ENCODE data around the gene STK16. TPM values are rescaled to one million over a fixed set of nuclear protein-coding genes. Genes with fewer than 3 reads are reported as not detected.
A peak's percentile ranks its signal among the peaks of the same experiment; 100 is the strongest.

Gene STK16
- total RNA-seq, 1 experiment from 2014 or later = 21.6 TPM

- Histone ChIP-seq H2BK120ac (ENCODE audit: low read depth, low read length, poor library complexity, severe bottlenecking) (no peak overlapping the region), H3K14ac (ENCODE audit: insufficient read depth, low read length) (no peak overlapping the region), H3K9me3 (ENCODE audit: control insufficient read depth, low read depth, low read length) (no peaks in the 10 kb centered on the region), H4K91ac (ENCODE audit: insufficient read length, low read depth, low read length) (no peak overlapping the region), H2AK5ac (ENCODE audit: insufficient read length, low read length) (no peak overlapping the region), H3K4ac (ENCODE audit: low read depth, low read length) (no peak overlapping the region), H3K79me1 (ENCODE audit: insufficient read depth, low read depth, low read length, poor library complexity, severe bottlenecking) (no peaks in the 10 kb centered on the region), H4K8ac (replicated peaks; ENCODE audit: insufficient read length, low read depth, low read length) (no peak overlapping the region), H3K18ac (ENCODE audit: insufficient read length, low read depth, low read length) (no peak overlapping the region), H3K27ac (ENCODE audit: insufficient read length, low read depth, low read length) (no peak overlapping the region), H2BK12ac (ENCODE audit: insufficient read length, low read depth, low read length) (no peak overlapping the region), H2BK20ac (ENCODE audit: low read depth, low read length, poor library complexity, severe bottlenecking) (no peak overlapping the region), H2BK5ac (ENCODE audit: insufficient read length, low read length) (no peak overlapping the region), H3K4me1 (ENCODE audit: insufficient read depth, low read length) (no peaks in the 10 kb centered on the region), H3K4me2 (ENCODE audit: insufficient read depth, insufficient read length, low read length) (no peak overlapping the region), H3K23me2 (ENCODE audit: insufficient read length, low read depth, low read length, poor library complexity, severe bottlenecking) (peaks cover 4% of the 10 kb centered on the region), H4K20me1 (ENCODE audit: control insufficient read depth, insufficient read depth, insufficient read length) (no peaks in the 10 kb centered on the region), H3K56ac (ENCODE audit: insufficient read length, low read depth, low read length) (no peak overlapping the region), H3K27me3 (ENCODE audit: insufficient read depth, low read length) (no peaks in the 10 kb centered on the region), H4K5ac (ENCODE audit: insufficient read length, low read depth, low read length) (no peak overlapping the region), H3K79me2 (ENCODE audit: insufficient read depth, low read length) (no peaks in the 10 kb centered on the region), H2AFZ (ENCODE audit: low read length) (no peak overlapping the region), H3T11ph (ENCODE audit: low read length) (no peak overlapping the region), H2BK15ac (ENCODE audit: low read depth, low read length) (no peak overlapping the region), H3K23ac (ENCODE audit: insufficient read length, low read depth, low read length) (no peak overlapping the region), H3K9ac (ENCODE audit: extremely low read depth, insufficient read length, low read length) (no peak overlapping the region)
- H3K27me3 Mint-ChIP-seq (ENCODE audit: low read depth) = peaks cover 10% of the 10 kb centered on the region
- H3K4me3 Mint-ChIP-seq = peak overlapping the region in 1 of 2 experiments; percentile 64; a peak in 4 of 5 replicates
- H3K4me1 Mint-ChIP-seq = peaks cover 11 to 21% of the 10 kb centered on the region in 2 experiments
- H3K27ac Mint-ChIP-seq = no peak overlapping the region
- no peak for TF ChIP-seq CTCF (conservative IDR thresholded peaks at IDR 0.05)
- H3K36me3 Mint-ChIP-seq (ENCODE audit: insufficient read depth in 1 of 3, low read depth in 3 of 3) = peaks cover 7 to 29% (median 25%) of the 10 kb centered on the region in 3 experiments
- WGBS (ENCODE audit: extremely low coverage, insufficient read length, low lambda C conversion rate) = no CpG with 5 or more reads among the region's 5 CpGs
- H3K9me3 Mint-ChIP-seq = peaks cover 6 to 7% of the 10 kb centered on the region in 2 experiments; a peak in 4 of 5 replicates
- no peak for DNase-seq
Observed at GRCh38 chr2:219205165-219205538, 40.1 kb upstream of the STK16 start.
